Erythroblast (primary cell): ENCODE measurements around the gene LOXL1.

Experiments used
- GATA1 ChIP-seq: IDR thresholded peaks from 2 replicates; pipeline ENCODE4 v1.6.1; 2011; ENCODE audit warnings: low read depth, mild to moderate bottlenecking, control low read depth, low read length, moderate library complexity
- POLR2A ChIP-seq: IDR thresholded peaks from 2 replicates; pipeline ENCODE4 v1.6.1; 2011; ENCODE audit warnings: mild to moderate bottlenecking, low read length

GRCh38 chr15:73891328-73892315, 34.6 kb upstream of the LOXL1 start:
- TF ChIP-seq POLR2A: no peak
- TF ChIP-seq GATA1: no peak
